Ascending aorta (tissue), 2 donors: ENCODE results near the gene EFEMP1. TPM values are rescaled to one million over a fixed set of nuclear protein-coding genes. Genes with fewer than 3 reads are reported as not detected.

Experiments used
- DNase-seq, 2 donors: peaks; one replicate each; pipeline ENCODE4 v3.0.0-alpha.2; 2019; ENCODE audit warnings: low spot score in 2 of 2
- H3K27ac ChIP-seq, 2 donors: fragments of 200-600 bp; sonication (generic); one replicate each; pipeline ENCODE4 v1.5.1; 2016 to 2017; ENCODE audit warnings: mild to moderate bottlenecking in 1 of 2
- H3K27me3 ChIP-seq: fragments of 200-600 bp; sonication (generic); one replicate; pipeline ENCODE4 v1.5.1; 2017
- H3K36me3 ChIP-seq, 2 donors: fragments of 200-600 bp; sonication (generic); one replicate each; pipeline ENCODE4 v1.5.1; 2016
- H3K4me1 ChIP-seq, 2 donors: fragments of 200-600 bp; sonication (generic); one replicate each; pipeline ENCODE4 v1.5.1; 2016 to 2017; ENCODE audit warnings: mild to moderate bottlenecking in 1 of 2
- H3K4me3 ChIP-seq, 2 donors: fragments of 200-600 bp; sonication (generic); one replicate each; pipeline ENCODE4 v1.5.1; 2016 to 2017; ENCODE audit warnings: mild to moderate bottlenecking in 1 of 2
- H3K9me3 ChIP-seq, 2 donors: fragments of 200-600 bp; sonication (generic); one replicate each; pipeline ENCODE4 v1.5.1; 2016
- CTCF ChIP-seq, 3 experiments: fragments of 200-600 bp in 2 of 3; fragments of 450-650 bp in 1 of 3; sonication (generic) in 2 of 3; IDR thresholded peaks; one replicate each; pipeline ENCODE4 v1.5.1; 2016 to 2019; ENCODE audit warnings: antibody characterized with exemption in 3 of 3, mild to moderate bottlenecking in 1 of 3, moderate library complexity in 1 of 3
- intact Hi-C: fragments of 100-400 bp; cut with DNase I; formaldehyde crosslinking; loops from one replicate; pipeline ENCODE4 v1.15.1; 2023
- total RNA-seq: library from RNA; depleted of rRNA; stranded (reverse); fragments of >200 nt; gene quantifications from one replicate; pipeline ENCODE4 v1.1.0, GENCODE V29; 2016

The EFEMP1 gene
- total RNA-seq, 1 donor from 2014 or later: 1,320 TPM

GRCh38 chr2:55917117-55917516, 6.5 kb downstream of the EFEMP1 start:
- TF ChIP-seq CTCF (IDR thresholded peaks at IDR 0.05): no peak
- peaks cover 3 to 14% of the 10 kb centered on the region in 2 donors for H3K36me3 ChIP-seq
- H3K27me3 ChIP-seq: no peaks in the 10 kb centered on the region
- peak overlapping the region in 1 of 2 donors; percentile 36 for H3K4me3 ChIP-seq
- H3K9me3 ChIP-seq: no peaks in the 10 kb centered on the region
- H3K27ac ChIP-seq: peak overlapping the region in 1 of 2 donors; percentile 74
- peaks cover 5 to 21% of the 10 kb centered on the region in 2 donors for H3K4me1 ChIP-seq
- DNase-seq: no peak
- intact Hi-C loops: no loop called here

- DNase-seq: no peak
- H3K4me3 ChIP-seq: peak overlapping the region in 1 of 2 donors; percentile 36
- peaks cover 5 to 27% of the 10 kb centered on the region in 2 donors for H3K4me1 ChIP-seq
- intact Hi-C loops: no loop called here
- TF ChIP-seq CTCF (IDR thresholded peaks at IDR 0.05): no peak
- H3K27me3 ChIP-seq: no peaks in the 10 kb centered on the region
- H3K27ac ChIP-seq: peak overlapping the region in 1 of 2 donors; percentile 74
- H3K9me3 ChIP-seq: no peaks in the 10 kb centered on the region
- peaks cover 3 to 14% of the 10 kb centered on the region in 2 donors for H3K36me3 ChIP-seq
Measured at GRCh38 chr2:55916473-55917049, 7.0 kb downstream of the EFEMP1 start.

DNA sequence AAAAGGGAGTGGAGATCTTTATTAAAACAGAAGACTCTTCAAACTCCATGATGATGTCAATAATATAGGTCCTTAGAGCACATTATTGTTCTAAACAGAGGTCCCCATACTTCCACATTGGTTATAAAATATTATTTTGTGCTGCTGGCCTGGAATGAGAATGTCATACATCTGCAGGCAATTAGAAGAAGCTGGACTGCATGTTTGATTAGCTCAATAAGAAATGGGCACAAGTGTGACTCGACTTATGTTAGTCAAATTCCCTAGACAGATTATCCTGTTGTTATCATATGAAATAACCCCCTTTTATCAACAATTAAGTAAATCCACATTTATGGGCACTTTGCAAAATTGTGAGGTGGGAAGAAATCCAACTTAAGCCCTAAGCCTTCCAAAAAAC, 8.8 kb downstream of the EFEMP1 start:
- H3K36me3 ChIP-seq: peaks cover 3 to 14% of the 10 kb centered on the region in 2 donors
- peak overlapping the region in 1 of 2 donors; percentile 36 for H3K4me3 ChIP-seq
- no peaks in the 10 kb centered on the region for H3K27me3 ChIP-seq
- H3K27ac ChIP-seq: peak overlapping the region in 1 of 2 donors; percentile 74
- H3K9me3 ChIP-seq: no peaks in the 10 kb centered on the region
- H3K4me1 ChIP-seq: peaks cover 5 to 29% of the 10 kb centered on the region in 2 donors
- intact Hi-C loops: no loop called here
- DNase-seq: no peak
- TF ChIP-seq CTCF (IDR thresholded peaks at IDR 0.05): no peak

DNA sequence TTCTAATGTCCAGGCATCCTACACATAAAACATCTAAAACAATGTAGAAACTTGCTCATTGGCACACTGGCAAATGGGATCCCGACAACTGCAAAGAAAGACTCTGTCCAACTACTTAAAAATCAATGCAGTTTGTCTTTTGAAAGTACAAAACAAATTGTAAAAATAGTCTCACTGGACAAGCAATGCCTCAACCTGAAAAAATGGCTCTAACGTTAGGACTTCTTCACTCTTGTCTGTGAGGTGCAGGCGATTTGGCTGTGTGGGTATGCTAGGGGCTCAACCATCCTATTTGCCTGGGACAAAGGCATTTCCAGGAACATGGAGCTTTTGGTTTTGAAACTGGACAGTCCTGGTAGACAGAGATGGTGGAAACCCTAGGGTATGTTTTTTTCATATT, 10.7 kb downstream of the EFEMP1 start:
- TF ChIP-seq CTCF (IDR thresholded peaks at IDR 0.05): no peak

GRCh38 chr2:55910077-55910476, 13.5 kb downstream of the EFEMP1 start:
- Histone ChIP-seq H3K27me3 (no peaks in the 10 kb centered on the region), H3K4me3 (peak overlapping the region in 1 of 2 donors; percentile 10), H3K4me1 (peaks cover 5 to 40% of the 10 kb centered on the region in 2 donors), H3K36me3 (peaks cover 6 to 7% of the 10 kb centered on the region in 2 donors), H3K9me3 (no peaks in the 10 kb centered on the region), H3K27ac (peak overlapping the region in 1 of 2 donors; percentile 14)
- intact Hi-C loops: no loop called here
- DNase-seq: no peak
- no peak for TF ChIP-seq CTCF (IDR thresholded peaks at IDR 0.05)

More for the DNA sequence above, 10.7 kb downstream of the EFEMP1 start:
- H3K9me3 ChIP-seq: no peaks in the 10 kb centered on the region
- H3K4me3 ChIP-seq: peak overlapping the region in 1 of 2 donors; percentile 19
- no peaks in the 10 kb centered on the region for H3K27me3 ChIP-seq
- H3K4me1 ChIP-seq: peaks cover 5 to 41% of the 10 kb centered on the region in 2 donors
- intact Hi-C loops: no loop called here
- peak overlapping the region in 1 of 2 donors; percentile 27 for H3K27ac ChIP-seq
- DNase-seq: no peak
- peaks cover 6 to 14% of the 10 kb centered on the region in 2 donors for H3K36me3 ChIP-seq
